Suprapubic skin (tissue), 4 donors: ENCODE results near the gene CENPX. TPM values are rescaled to one million over a fixed set of nuclear protein-coding genes. Genes with fewer than 3 reads are reported as not detected.
A peak's percentile ranks its signal among the peaks of the same experiment; 100 is the strongest.

Experiments used
- DNase-seq, 2 donors: peaks; one replicate each; pipeline ENCODE4 v3.0.0-alpha.2; 2019; ENCODE audit warnings: low spot score in 2 of 2
- H3K27ac ChIP-seq: fragments of 200-600 bp; sonication (generic); one replicate; pipeline ENCODE4 v1.5.1; 2019
- H3K27me3 ChIP-seq: fragments of 200-600 bp; sonication (generic); one replicate; pipeline ENCODE4 v1.5.1; 2019
- H3K36me3 ChIP-seq: fragments of 200-600 bp; sonication (generic); one replicate; pipeline ENCODE4 v1.5.1; 2019
- H3K4me1 ChIP-seq: fragments of 200-600 bp; sonication (generic); one replicate; pipeline ENCODE4 v1.5.1; 2019
- H3K4me3 ChIP-seq: fragments of 200-600 bp; sonication (generic); one replicate; pipeline ENCODE4 v1.5.1; 2019; ENCODE audit warnings: mild to moderate bottlenecking
- H3K9me3 ChIP-seq: fragments of 200-600 bp; sonication (generic); one replicate; pipeline ENCODE4 v1.5.1; 2019
- CTCF ChIP-seq, 2 donors: fragments of 200-600 bp in 1 of 2; fragments of 450-650 bp in 1 of 2; sonication (generic) in 1 of 2; IDR thresholded peaks; one replicate each; pipeline ENCODE4 v1.5.1; 2016 to 2019; ENCODE audit warnings: antibody characterized with exemption in 2 of 2, mild to moderate bottlenecking in 1 of 2, moderate library complexity in 1 of 2
- EP300 ChIP-seq: sonication (generic); formaldehyde crosslinking; IDR thresholded peaks from one replicate; pipeline ENCODE4 v1.6.1; 2017; ENCODE audit warnings: antibody characterized with exemption
- POLR2A ChIP-seq, 2 donors: fragments of 450-650 bp; IDR thresholded peaks; one replicate each; pipeline ENCODE4 v1.6.1; 2017; ENCODE audit warnings: antibody characterized with exemption in 2 of 2, mild to moderate bottlenecking in 2 of 2, moderate library complexity in 2 of 2
- POLR2AphosphoS5 ChIP-seq, 3 donors: sonication (generic); formaldehyde crosslinking; IDR thresholded peaks; one replicate each; pipeline ENCODE4 v1.6.1; 2017; ENCODE audit warnings: antibody characterized with exemption in 3 of 3
- WGBS: methylation state at CpG from one replicate; pipeline ENCODE4 v1.1.5; 2018; 5-methylcytosine and 5-hydroxymethylcytosine counted together
- total RNA-seq, 4 donors: library from RNA; depleted of rRNA; stranded (reverse); fragments of >200 nt; gene quantifications; one replicate each; pipeline ENCODE4 v1.1.0, GENCODE V29; 2016

The CENPX gene
- total RNA-seq, 4 donors from 2014 or later: 75.8 to 81.6 (median 76.8) TPM

- H3K4me3 ChIP-seq: peak overlapping the region; percentile 85
- DNase-seq: no peak
- H3K4me1 ChIP-seq: peaks cover 42% of the 10 kb centered on the region
- no peak overlapping the region for H3K27ac ChIP-seq
- peaks cover 62% of the 10 kb centered on the region for H3K36me3 ChIP-seq
- TF ChIP-seq POLR2A (IDR thresholded peaks at IDR 0.05) (no peak), CTCF (IDR thresholded peaks at IDR 0.05) (no peak), POLR2AphosphoS5 (IDR thresholded peaks at IDR 0.05) (no peak), EP300 (no peak)
- no peaks in the 10 kb centered on the region for H3K9me3 ChIP-seq
- no peaks in the 10 kb centered on the region for H3K27me3 ChIP-seq
- WGBS: 96% methylated on average over 11 of the region's 19 CpGs
Measured at GRCh38 chr17:82053130-82053529, 30.5 kb upstream of the CENPX start.

GRCh38 chr17:82052638-82053059 is 30.0 kb upstream of the CENPX start:
- Histone ChIP-seq H3K27ac (no peak overlapping the region), H3K9me3 (no peaks in the 10 kb centered on the region), H3K4me1 (peaks cover 42% of the 10 kb centered on the region), H3K27me3 (no peaks in the 10 kb centered on the region), H3K36me3 (peaks cover 62% of the 10 kb centered on the region), H3K4me3 (peak overlapping the region; percentile 85)
- DNase-seq: no peak
- no peak for TF ChIP-seq POLR2AphosphoS5 (IDR thresholded peaks at IDR 0.05)
- TF ChIP-seq EP300: no peak
- TF ChIP-seq POLR2A (IDR thresholded peaks at IDR 0.05): no peak
- WGBS: 57% methylated on average over 3 of the region's 19 CpGs

GRCh38 chr17:82051776-82052637 is 29.3 kb upstream of the CENPX start, which contains the start of the genes GPS1 and RFNG:
Gene GPS1 (plus strand): TSS chr17:82051898. CDS start chr17:82051932, 34 bp downstream.
Gene RFNG (minus strand): TSS chr17:82051811. CDS start chr17:82051766, 45 bp downstream.
- TF ChIP-seq POLR2AphosphoS5 (IDR thresholded peaks at IDR 0.05) (no peak), CTCF (IDR thresholded peaks at IDR 0.05) (no peak), EP300 (no peak), POLR2A (IDR thresholded peaks at IDR 0.05) (no peak)
- no peak for DNase-seq
- WGBS: 2% methylated on average over 26 of the region's 94 CpGs
- Histone ChIP-seq H3K36me3 (peaks cover 62% of the 10 kb centered on the region), H3K4me3 (peak within 1 kb of the TSS; percentile 85), H3K4me1 (peaks cover 42% of the 10 kb centered on the region), H3K27me3 (no peaks in the 10 kb centered on the region), H3K9me3 (no peaks in the 10 kb centered on the region), H3K27ac (peak within 1 kb of the TSS; percentile 77)

- no peaks in the 10 kb centered on the region for H3K27me3 ChIP-seq
- H3K27ac ChIP-seq: peak overlapping the region; percentile 77
- H3K9me3 ChIP-seq: no peaks in the 10 kb centered on the region
- WGBS: 55% methylated on average over 8 of the region's 79 CpGs
- TF ChIP-seq CTCF (IDR thresholded peaks at IDR 0.05) (no peak), POLR2A (IDR thresholded peaks at IDR 0.05) (no peak), EP300 (no peak), POLR2AphosphoS5 (IDR thresholded peaks at IDR 0.05) (no peak)
- peaks cover 54% of the 10 kb centered on the region for H3K36me3 ChIP-seq
- H3K4me3 ChIP-seq: peak overlapping the region; percentile 85
- peaks cover 42% of the 10 kb centered on the region for H3K4me1 ChIP-seq
- no peak for DNase-seq
Measured at GRCh38 chr17:82050761-82051641, 28.3 kb upstream of the CENPX start.

- no peaks in the 10 kb centered on the region for H3K27me3 ChIP-seq
- H3K9me3 ChIP-seq: no peaks in the 10 kb centered on the region
- WGBS: 86% methylated on average over 20 of the region's 28 CpGs
- peaks cover 41% of the 10 kb centered on the region for H3K4me1 ChIP-seq
- TF ChIP-seq EP300 (no peak), POLR2AphosphoS5 (IDR thresholded peaks at IDR 0.05) (no peak), CTCF (IDR thresholded peaks at IDR 0.05) (no peak), POLR2A (IDR thresholded peaks at IDR 0.05) (no peak)
- peak overlapping the region; percentile 85 for H3K4me3 ChIP-seq
- no peak overlapping the region for H3K27ac ChIP-seq
- no peak for DNase-seq
- H3K36me3 ChIP-seq: peaks cover 46% of the 10 kb centered on the region
Measured at GRCh38 chr17:82050152-82050760, 27.6 kb upstream of the CENPX start.
